ENCODE results near the gene TSFM.

Gene TSFM

GRCh38 chr12:57767305-57767698 lies 15.3 kb upstream of the TSFM start:
- H3K27ac ChIP-seq (ENCODE audit: extremely low read depth, low read depth, low read length): no peak overlapping the region; the same call in 1 of the 2 replicates
- no peak overlapping the region for H3K4me3 ChIP-seq (ENCODE audit: low read depth, low read length)
- CTCF ChIA-PET: interaction anchor here (0.5 to 3.8 kb wide), 8 partner anchors 8 to 235 kb away, joined by 3 to 26 read pairs (median 4); partner anchors contain the start of genes MARCHF9 and TSFM
- H3K9me3 ChIP-seq (ENCODE audit: control insufficient read depth, insufficient read depth, low read depth, low read length): no peaks in the 10 kb centered on the region
- H3K4me1 ChIP-seq (ENCODE audit: control insufficient read depth, insufficient read depth, low read length): peaks cover 18% of the 10 kb centered on the region
- peaks cover 0 to 34% of the 10 kb centered on the region in 2 experiments; a peak in 2 of 3 replicates for H3K36me3 ChIP-seq (ENCODE audit: control insufficient read depth in 2 of 2, insufficient read depth in 1 of 2, low read length in 2 of 2)
- no peak for TF ChIP-seq ZFP37 (tag by site-specific recombination; IDR thresholded peaks at IDR 0.05)
- no peak for TF ChIP-seq ZNF133 (tag by site-specific recombination; IDR thresholded peaks at IDR 0.05)
- TF ChIP-seq IKZF3 (tag by site-specific recombination; IDR thresholded peaks at IDR 0.05): peak; percentile 39; the same call in 1 of the 2 replicates
- no peak for TF ChIP-seq KLF8 (tag by site-specific recombination; IDR thresholded peaks at IDR 0.05)
- TF ChIP-seq PRDM4 (tag by site-specific recombination; IDR thresholded peaks at IDR 0.05): no peak
- no peak for TF ChIP-seq ZNF26 (tag by site-specific recombination; IDR thresholded peaks at IDR 0.05)
- no peak for TF ChIP-seq ZNF398 (tag by site-specific recombination; IDR thresholded peaks at IDR 0.05)
- POLR2A ChIA-PET: interaction anchor here (0.5 to 2.5 kb wide), 3 partner anchors 11 to 66 kb away, joined by 5 to 8 read pairs (median 7); partner anchors contain the start of gene TSPAN31

GRCh38 chr12:57767876-57768275 lies 14.7 kb upstream of the TSFM start:
- TF ChIP-seq ZNF555 (tag by site-specific recombination; conservative IDR thresholded peaks at IDR 0.05) (no peak), YY2 (tag by site-specific recombination; IDR thresholded peaks at IDR 0.05) (no peak), FEZF1 (tag by site-specific recombination; IDR thresholded peaks at IDR 0.05) (no peak), ZNF416 (tag by site-specific recombination; IDR thresholded peaks at IDR 0.05) (no peak), ZNF837 (tag by site-specific recombination; IDR thresholded peaks at IDR 0.05) (no peak), ZNF26 (tag by site-specific recombination; IDR thresholded peaks at IDR 0.05) (no peak), ZNF184 (tag by site-specific recombination; IDR thresholded peaks at IDR 0.05) (no peak), OSR2 (tag by site-specific recombination; IDR thresholded peaks at IDR 0.05) (no peak), ZNF239 (tag by site-specific recombination; IDR thresholded peaks at IDR 0.05) (no peak), KLF10 (tag by site-specific recombination; IDR thresholded peaks at IDR 0.05) (no peak), ZNF660 (tag by site-specific recombination; IDR thresholded peaks at IDR 0.05) (no peak), SETDB1 (IDR thresholded peaks at IDR 0.05; ENCODE audit: insufficient read length, low read length) (no peak)
- ChIA-PET CTCF (interaction anchor here (0.5 to 3.8 kb wide), 5 partner anchors 9 to 235 kb away, joined by 3 to 26 read pairs (median 4); partner anchors contain the start of gene MARCHF9), POLR2A (interaction anchor here (2.5 kb wide), 1 partner anchor 11 kb away, joined by 8 read pairs; no protein-coding TSS in a partner anchor)
- Histone ChIP-seq H3K9me3 (ENCODE audit: control insufficient read depth, insufficient read depth, low read depth, low read length) (no peaks in the 10 kb centered on the region), H3K36me3 (ENCODE audit: control insufficient read depth in 2 of 2, insufficient read depth in 1 of 2, low read length in 2 of 2) (peaks cover 0 to 30% of the 10 kb centered on the region in 2 experiments; a peak in 2 of 3 replicates), H3K4me3 (ENCODE audit: low read depth, low read length) (no peak overlapping the region), H3K27ac (ENCODE audit: extremely low read depth, low read depth, low read length) (no peak overlapping the region), H3K4me1 (ENCODE audit: control insufficient read depth, insufficient read depth, low read length) (peaks cover 18% of the 10 kb centered on the region)

Measured in HEK293 (cell line).